ENCODE data around the gene NR6A1. TPM values are rescaled to one million over a fixed set of nuclear protein-coding genes. Genes with fewer than 3 reads are reported as not detected.

The NR6A1 gene
- total RNA-seq, 1 experiment from 2014 or later = 6.7 TPM

DNA sequence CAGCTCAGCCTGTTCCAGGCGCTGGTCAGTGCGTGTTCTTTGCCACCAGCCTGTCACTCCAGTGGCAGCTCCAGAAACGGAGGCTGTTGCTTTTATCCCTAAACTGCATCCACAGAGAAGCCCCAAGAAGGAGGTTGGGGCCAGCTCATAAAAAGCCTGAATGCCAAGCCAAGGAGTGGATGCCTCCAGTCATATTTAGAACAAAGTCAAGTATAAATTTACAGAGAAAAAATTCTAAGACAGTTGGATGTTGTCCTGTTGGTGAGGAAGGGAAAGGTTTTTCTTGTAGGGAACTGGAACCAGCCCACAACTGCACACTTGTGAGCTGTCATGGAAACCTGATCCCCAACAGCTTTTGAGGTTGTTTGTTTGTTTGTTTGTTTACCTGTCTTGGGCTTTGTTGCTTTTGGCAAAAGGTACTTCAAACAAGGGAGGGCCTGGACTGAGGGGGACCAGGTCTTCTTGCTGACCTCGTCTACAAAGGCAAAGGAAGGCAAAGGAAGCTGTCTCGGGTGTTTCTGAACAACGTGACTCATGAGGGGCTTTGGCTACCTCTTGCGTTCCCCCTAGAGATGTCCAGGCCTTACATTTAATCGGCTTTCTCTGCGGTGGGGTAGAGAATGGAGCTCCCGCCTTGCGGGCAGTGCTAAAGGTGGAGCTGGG, 42.5 kb upstream of the NR6A1 start:
- H3K4me3 Mint-ChIP-seq (ENCODE audit: low read depth, unreplicated experiment) = no peak overlapping the region
- no peaks in the 10 kb centered on the region for H3K36me3 Mint-ChIP-seq (ENCODE audit: insufficient read depth, unreplicated experiment)
- intact Hi-C loops (cut with micrococcal nuclease; ENCODE audit: unreplicated experiment) = loop anchor here (5.0 kb wide), 1 partner anchor 39 kb away; the partner anchor contains the start of gene WDR38
- H3K27me3 Mint-ChIP-seq (ENCODE audit: unreplicated experiment) = no peaks in the 10 kb centered on the region
- H3K4me1 Mint-ChIP-seq (ENCODE audit: low read depth, unreplicated experiment) = peaks cover 25% of the 10 kb centered on the region
- no peaks in the 10 kb centered on the region for H3K9me3 Mint-ChIP-seq (ENCODE audit: low read depth, unreplicated experiment)
- TF ChIP-seq, protein P1, sequence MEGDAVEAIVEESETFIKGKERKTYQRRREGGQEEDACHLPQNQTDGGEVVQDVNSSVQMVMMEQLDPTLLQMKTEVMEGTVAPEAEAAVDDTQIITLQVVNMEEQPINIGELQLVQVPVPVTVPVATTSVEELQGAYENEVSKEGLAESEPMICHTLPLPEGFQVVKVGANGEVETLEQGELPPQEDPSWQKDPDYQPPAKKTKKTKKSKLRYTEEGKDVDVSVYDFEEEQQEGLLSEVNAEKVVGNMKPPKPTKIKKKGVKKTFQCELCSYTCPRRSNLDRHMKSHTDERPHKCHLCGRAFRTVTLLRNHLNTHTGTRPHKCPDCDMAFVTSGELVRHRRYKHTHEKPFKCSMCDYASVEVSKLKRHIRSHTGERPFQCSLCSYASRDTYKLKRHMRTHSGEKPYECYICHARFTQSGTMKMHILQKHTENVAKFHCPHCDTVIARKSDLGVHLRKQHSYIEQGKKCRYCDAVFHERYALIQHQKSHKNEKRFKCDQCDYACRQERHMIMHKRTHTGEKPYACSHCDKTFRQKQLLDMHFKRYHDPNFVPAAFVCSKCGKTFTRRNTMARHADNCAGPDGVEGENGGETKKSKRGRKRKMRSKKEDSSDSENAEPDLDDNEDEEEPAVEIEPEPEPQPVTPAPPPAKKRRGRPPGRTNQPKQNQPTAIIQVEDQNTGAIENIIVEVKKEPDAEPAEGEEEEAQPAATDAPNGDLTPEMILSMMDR (IDR thresholded peaks at IDR 0.05; ENCODE audit: unreplicated experiment) = no peak
- CTCF ChIA-PET = no interaction called here
- no peak for DNase-seq
- no TSS peak for BruUV-seq (replicated peaks)
- H3K27ac Mint-ChIP-seq (ENCODE audit: unreplicated experiment) = no peak overlapping the region

DNA sequence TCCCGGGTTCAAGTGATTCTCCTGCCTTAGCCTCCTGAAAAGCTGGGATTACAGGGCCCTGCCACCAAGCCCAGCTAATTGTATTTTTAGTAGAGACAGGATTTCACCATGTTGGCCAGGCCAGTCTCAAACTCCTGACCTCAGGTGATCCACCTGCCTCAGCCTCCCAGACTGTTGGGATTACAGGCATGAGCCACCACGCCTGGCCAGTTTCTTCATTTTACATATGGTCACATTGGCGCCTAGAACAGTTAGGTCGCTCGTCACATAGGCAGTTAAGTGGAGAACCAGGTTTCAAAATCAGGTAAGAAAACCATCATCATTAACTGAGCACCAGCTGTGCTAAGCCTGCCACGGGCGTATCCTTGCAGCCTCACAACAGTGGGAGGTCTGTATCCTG, 41.9 kb upstream of the NR6A1 start:
- no peak for DNase-seq

DNA sequence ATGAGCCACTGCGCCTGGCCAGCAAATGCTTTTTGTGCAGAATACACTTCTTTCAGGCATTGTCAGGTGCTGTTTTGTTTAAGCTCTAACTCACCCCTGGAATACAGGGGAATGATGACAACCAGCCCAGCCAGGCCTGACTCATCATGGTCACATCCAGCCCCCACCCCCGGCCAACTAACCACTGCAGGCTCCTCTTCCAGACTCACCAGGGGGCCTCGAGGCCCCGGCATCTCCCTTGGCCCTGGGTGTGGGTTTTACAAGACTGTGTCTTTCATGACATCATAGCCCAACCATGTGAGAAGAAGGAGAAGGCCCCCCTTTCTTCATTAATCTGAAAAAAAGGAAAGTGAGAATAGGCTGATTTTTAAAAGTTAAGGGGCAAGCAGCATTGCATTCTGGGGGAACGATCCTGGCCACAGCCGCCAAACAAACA, 41.3 kb upstream of the NR6A1 start:
- Mint-ChIP-seq H3K4me3 (ENCODE audit: low read depth, unreplicated experiment) (no peak overlapping the region), H3K9me3 (ENCODE audit: low read depth, unreplicated experiment) (no peaks in the 10 kb centered on the region), H3K27ac (ENCODE audit: unreplicated experiment) (no peak overlapping the region), H3K36me3 (ENCODE audit: insufficient read depth, unreplicated experiment) (no peaks in the 10 kb centered on the region), H3K4me1 (ENCODE audit: low read depth, unreplicated experiment) (peaks cover 25% of the 10 kb centered on the region), H3K27me3 (ENCODE audit: unreplicated experiment) (no peaks in the 10 kb centered on the region)
- no TSS peak for BruUV-seq (replicated peaks)
- intact Hi-C loops (cut with micrococcal nuclease; ENCODE audit: unreplicated experiment) = loop anchor here (5.0 kb wide), 1 partner anchor 40 kb away; the partner anchor contains the start of gene WDR38
- TF ChIP-seq, protein P1 (IDR thresholded peaks at IDR 0.05; ENCODE audit: unreplicated experiment) = no peak
- CTCF ChIA-PET = interaction anchor here (0.8 kb wide), 1 partner anchor 48 kb away, joined by 3 read pairs; no protein-coding TSS in a partner anchor
- peak; percentile 48 for DNase-seq

More for the DNA sequence above, 41.9 kb upstream of the NR6A1 start:
- CTCF ChIA-PET = no interaction called here
- intact Hi-C loops (cut with micrococcal nuclease; ENCODE audit: unreplicated experiment) = loop anchor here (5.0 kb wide), 1 partner anchor 39 kb away; the partner anchor contains the start of gene WDR38
- peaks cover 25% of the 10 kb centered on the region for H3K4me1 Mint-ChIP-seq (ENCODE audit: low read depth, unreplicated experiment)
- H3K27me3 Mint-ChIP-seq (ENCODE audit: unreplicated experiment) = no peaks in the 10 kb centered on the region
- no peaks in the 10 kb centered on the region for H3K9me3 Mint-ChIP-seq (ENCODE audit: low read depth, unreplicated experiment)
- H3K36me3 Mint-ChIP-seq (ENCODE audit: insufficient read depth, unreplicated experiment) = no peaks in the 10 kb centered on the region
- no TSS peak for BruUV-seq (replicated peaks)
- H3K4me3 Mint-ChIP-seq (ENCODE audit: low read depth, unreplicated experiment) = no peak overlapping the region
- TF ChIP-seq, protein P1 (IDR thresholded peaks at IDR 0.05; ENCODE audit: unreplicated experiment) = no peak
- H3K27ac Mint-ChIP-seq (ENCODE audit: unreplicated experiment) = no peak overlapping the region

DNA sequence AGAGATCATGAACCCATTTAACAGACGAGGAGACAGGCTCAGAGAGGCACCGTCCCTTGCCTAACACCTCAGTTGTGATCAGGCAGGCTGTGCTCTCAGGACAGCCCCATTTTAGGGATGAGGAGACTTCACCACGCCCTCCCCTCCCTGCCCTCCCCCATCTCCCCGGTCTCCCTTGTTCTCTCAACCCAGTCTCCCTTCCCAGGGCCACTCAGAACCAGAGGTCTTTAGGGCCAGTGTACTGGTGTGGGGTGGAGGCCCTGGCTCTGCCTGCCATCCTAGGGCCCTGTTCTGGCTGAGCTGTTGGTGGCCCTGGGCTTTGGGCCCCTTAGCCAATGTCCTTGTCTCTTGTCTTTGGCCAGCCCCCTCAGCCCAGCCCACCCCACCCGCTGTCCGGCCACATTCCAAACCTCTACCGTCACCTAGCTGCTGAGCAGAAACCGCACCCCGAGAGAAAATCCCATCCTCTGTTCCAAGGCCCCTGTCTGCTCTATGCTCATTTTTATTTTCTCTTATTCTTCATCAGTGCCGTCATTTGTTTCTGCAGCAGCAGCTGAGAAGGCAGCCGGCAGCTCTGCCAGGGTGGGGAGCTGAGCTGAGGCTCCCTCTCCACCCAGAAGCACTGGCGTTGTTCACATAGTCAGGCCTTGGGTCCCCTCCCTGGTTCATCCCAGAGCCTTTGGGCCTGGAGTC, 39.7 kb upstream of the NR6A1 start:
- CTCF ChIA-PET = interaction anchor here (0.6 to 1.1 kb wide), 5 partner anchors 9 to 1709 kb away, joined by 3 to 5 read pairs (median 4); no protein-coding TSS in a partner anchor
- peak; percentile 64 for DNase-seq
- TF ChIP-seq, protein P1 (IDR thresholded peaks at IDR 0.05; ENCODE audit: unreplicated experiment) = no peak
- H3K9me3 Mint-ChIP-seq (ENCODE audit: low read depth, unreplicated experiment) = no peaks in the 10 kb centered on the region
- no peaks in the 10 kb centered on the region for H3K27me3 Mint-ChIP-seq (ENCODE audit: unreplicated experiment)
- intact Hi-C loops (cut with micrococcal nuclease; ENCODE audit: unreplicated experiment) = loop anchor here (5.0 kb wide), 1 partner anchor 41 kb away; the partner anchor contains the start of gene WDR38
- no peaks in the 10 kb centered on the region for H3K36me3 Mint-ChIP-seq (ENCODE audit: insufficient read depth, unreplicated experiment)
- peak overlapping the region; percentile 64 for H3K27ac Mint-ChIP-seq (ENCODE audit: unreplicated experiment)
- H3K4me1 Mint-ChIP-seq (ENCODE audit: low read depth, unreplicated experiment) = peaks cover 25% of the 10 kb centered on the region
- BruUV-seq (replicated peaks) = no TSS peak
- no peak overlapping the region for H3K4me3 Mint-ChIP-seq (ENCODE audit: low read depth, unreplicated experiment)

Measured in Calu3 (cell line).